Osteocyte (in vitro differentiated cells): ENCODE measurements around the gene ABI1. TPM values are rescaled to one million over a fixed set of nuclear protein-coding genes. Genes with fewer than 3 reads are reported as not detected.

Source experiments
- DNase-seq: peaks from one replicate; pipeline ENCODE4 v3.0.0; 2021; ENCODE audit warnings: mixed read lengths; ENCODE audit not compliant: unreplicated experiment; ENCODE audit errors: extremely low spot score
- H3K27ac Mint-ChIP-seq: one replicate; pipeline ENCODE4 v1.8.0; 2021; ENCODE audit warnings: mild to moderate bottlenecking, mixed read lengths; ENCODE audit not compliant: unreplicated experiment
- H3K27me3 Mint-ChIP-seq: one replicate; pipeline ENCODE4 v1.8.0; 2021; ENCODE audit warnings: mixed read lengths; ENCODE audit not compliant: unreplicated experiment
- H3K36me3 Mint-ChIP-seq: one replicate; pipeline ENCODE4 v1.8.0; 2021; ENCODE audit warnings: mixed read lengths; ENCODE audit not compliant: unreplicated experiment
- H3K4me1 Mint-ChIP-seq: one replicate; pipeline ENCODE4 v1.8.0; 2021; ENCODE audit warnings: mixed read lengths; ENCODE audit not compliant: unreplicated experiment
- H3K4me3 Mint-ChIP-seq: one replicate; pipeline ENCODE4 v1.8.0; 2021; ENCODE audit warnings: mild to moderate bottlenecking, moderate library complexity, mixed read lengths; ENCODE audit not compliant: unreplicated experiment
- H3K9me3 Mint-ChIP-seq: one replicate; pipeline ENCODE4 v1.8.0; 2021; ENCODE audit warnings: mixed read lengths; ENCODE audit not compliant: unreplicated experiment
- CTCF ChIP-seq: fragments of 200-600 bp; sonication (generic); IDR thresholded peaks from 2 replicates; pipeline ENCODE4 v1.5.0; 2021; ENCODE audit warnings: antibody characterized with exemption, mild to moderate bottlenecking, moderate library complexity
- total RNA-seq: library from RNA; stranded (reverse); gene quantifications from 2 replicates; pipeline ENCODE4 v1.2.1, GENCODE V29; 2021

The ABI1 gene
- total RNA-seq, 1 donor from 2014 or later, result 62.2 TPM

- no peak for TF ChIP-seq CTCF
- no peaks in the 10 kb centered on the region for H3K9me3 Mint-ChIP-seq
Measured at GRCh38 chr10:26804418-26805393, 56.1 kb downstream of the ABI1 start.

GRCh38 chr10:26803849-26804248 is 56.9 kb downstream of the ABI1 start:
- no peaks in the 10 kb centered on the region for H3K9me3 Mint-ChIP-seq
- H3K4me3 Mint-ChIP-seq, result no peak overlapping the region
- peaks cover 3% of the 10 kb centered on the region for H3K36me3 Mint-ChIP-seq
- DNase-seq, result no peak
- peaks cover 15% of the 10 kb centered on the region for H3K4me1 Mint-ChIP-seq
- H3K27ac Mint-ChIP-seq, result no peak overlapping the region
- no peaks in the 10 kb centered on the region for H3K27me3 Mint-ChIP-seq
- no peak for TF ChIP-seq CTCF

More at GRCh38 chr10:26804418-26805393, 56.1 kb downstream of the ABI1 start:
- Mint-ChIP-seq H3K27me3 (no peaks in the 10 kb centered on the region), H3K36me3 (peaks cover 3% of the 10 kb centered on the region), H3K27ac (no peak overlapping the region), H3K4me1 (peaks cover 13% of the 10 kb centered on the region), H3K4me3 (no peak overlapping the region)
- no peak for DNase-seq

- Mint-ChIP-seq H3K36me3 (peaks cover 3% of the 10 kb centered on the region), H3K27me3 (no peaks in the 10 kb centered on the region), H3K9me3 (no peaks in the 10 kb centered on the region), H3K4me3 (no peak overlapping the region), H3K27ac (no peak overlapping the region), H3K4me1 (peaks cover 20% of the 10 kb centered on the region)
- TF ChIP-seq CTCF, result no peak
- DNase-seq, result no peak
Measured at GRCh38 chr10:26802527-26802926, 58.2 kb downstream of the ABI1 start.

GRCh38 chr10:26801831-26802230 is 58.9 kb downstream of the ABI1 start:
- Mint-ChIP-seq H3K27ac (no peak overlapping the region), H3K36me3 (peaks cover 1% of the 10 kb centered on the region), H3K9me3 (no peaks in the 10 kb centered on the region), H3K4me3 (no peak overlapping the region), H3K27me3 (no peaks in the 10 kb centered on the region), H3K4me1 (peaks cover 20% of the 10 kb centered on the region)
- DNase-seq, result no peak
- no peak for TF ChIP-seq CTCF

- Mint-ChIP-seq H3K27me3 (no peaks in the 10 kb centered on the region), H3K36me3 (no peaks in the 10 kb centered on the region), H3K4me1 (peaks cover 18% of the 10 kb centered on the region), H3K27ac (no peak overlapping the region), H3K4me3 (no peak overlapping the region), H3K9me3 (no peaks in the 10 kb centered on the region)
- TF ChIP-seq CTCF, result no peak
- no peak for DNase-seq
Measured at GRCh38 chr10:26801274-26801673, 59.5 kb downstream of the ABI1 start.
